ENCODE results near the gene CHRNA1. TPM values are rescaled to one million over a fixed set of nuclear protein-coding genes. Genes with fewer than 3 reads are reported as not detected.

Gene CHRNA1
- total and polyA plus RNA-seq, 2 of the 13 experiments (the other 11 are each of a cell fraction or from before 2014, with no cell fraction given), result not detected

DNA sequence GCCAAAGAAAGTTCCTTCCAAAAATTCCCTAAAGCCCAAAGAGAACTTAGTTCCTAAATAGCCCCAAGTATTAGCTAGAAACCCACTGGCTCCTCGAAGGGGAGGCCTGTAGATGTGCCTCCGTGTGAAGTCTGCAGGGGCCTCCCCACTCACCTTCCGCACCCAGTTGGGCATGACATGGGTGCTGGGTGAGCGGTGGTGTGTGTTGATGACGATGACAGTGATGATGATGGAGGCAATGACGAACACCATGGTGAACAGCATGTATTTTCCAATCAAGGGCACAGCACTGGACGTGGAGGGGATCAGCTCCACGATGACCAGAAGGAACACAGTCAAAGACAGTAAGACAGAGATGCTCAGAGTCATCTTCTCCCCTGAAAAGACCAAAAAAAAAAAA is 14.5 kb downstream of the CHRNA1 start:
- no peak overlapping the region for H3K27ac ChIP-seq (ENCODE audit: extremely low read length, insufficient read depth, low read length)
- no peaks in the 10 kb centered on the region for H3K79me2 ChIP-seq (ENCODE audit: insufficient read depth, low read length)
- no peak for DNase-seq (ENCODE audit: low spot score)
- H3K9ac ChIP-seq (ENCODE audit: insufficient read depth, low read depth, low read length), result no peak overlapping the region
- no peak overlapping the region for H2AFZ ChIP-seq (ENCODE audit: low read length)
- POLR2A ChIA-PET, result no interaction called here
- peaks cover 0 to 43% of the 10 kb centered on the region in 2 experiments; a peak in 3 of 5 replicates for H3K27me3 ChIP-seq (ENCODE audit: control insufficient read depth in 1 of 2, insufficient read depth in 2 of 2, low read length in 2 of 2)
- H3K9me3 ChIP-seq (ENCODE audit: low read length), result no peaks in the 10 kb centered on the region
- no peaks in the 10 kb centered on the region for H3K4me1 ChIP-seq (ENCODE audit: insufficient read depth, low read length)
- no peaks in the 10 kb centered on the region for H4K20me1 ChIP-seq (ENCODE audit: insufficient read depth, low read length)
- H3K36me3 ChIP-seq (replicated peaks in 1 of 2; ENCODE audit: control insufficient read depth in 1 of 2, insufficient read depth in 2 of 2, low read length in 2 of 2), result no peaks in the 10 kb centered on the region
- no peak for TF ChIP-seq NCOA2 (CRISPR knock-in tag; IDR thresholded peaks at IDR 0.05)
- TF ChIP-seq ZNF263 (CRISPR knock-in tag; IDR thresholded peaks at IDR 0.05), result no peak
- TF ChIP-seq CREB1 (IDR thresholded peaks at IDR 0.05), result peak; percentile 80
- TF ChIP-seq CREB1 (CRISPR knock-in tag; IDR thresholded peaks at IDR 0.05), result no peak
- no peak for ATAC-seq
- in situ Hi-C loops (cut with HindIII; ENCODE audit: extremely low pct_ligation_motif_present, low pct_unique_long_range_greater_than_20kb), result no loop called here
- CTCF ChIA-PET (ENCODE audit: low intra/inter-chr PET ratio, low total read pairs), result no interaction called here
- intact Hi-C loops (cut with micrococcal nuclease; ENCODE audit: unreplicated experiment), result no loop called here
- FAIRE-seq, result no peak
- 32% methylated on average over 8 of the region's 8 CpGs for WGBS (ENCODE audit: low lambda C conversion rate)
- no peak overlapping the region for H3K4me2 ChIP-seq (ENCODE audit: low read depth, low read length)
- H3K4me3 ChIP-seq (replicated peaks in 1 of 3; ENCODE audit: insufficient read depth in 1 of 3, low read depth in 2 of 3, low read length in 3 of 3), result no peak overlapping the region
- BruUV-seq (replicated peaks), result no TSS peak

DNA sequence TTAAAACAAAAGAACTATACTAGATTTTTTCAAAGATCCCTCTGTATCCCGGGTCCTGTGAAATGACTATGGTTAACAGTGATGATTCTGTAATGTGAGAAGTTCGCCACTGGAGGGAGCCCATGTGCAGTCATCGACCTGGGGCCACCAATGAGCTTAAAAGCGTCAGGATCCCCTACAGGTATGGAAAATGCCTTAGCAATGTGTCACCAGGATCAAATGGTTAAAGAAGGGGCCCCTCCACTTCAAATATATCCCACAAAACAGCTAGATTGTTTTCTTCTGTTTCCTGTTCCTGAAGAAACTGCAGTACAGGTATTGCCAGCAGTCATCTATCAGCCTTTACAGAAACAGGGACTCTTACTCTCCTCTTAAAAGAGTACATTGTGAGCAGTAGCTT is 15.3 kb downstream of the CHRNA1 start:
- Histone ChIP-seq H3K9ac (ENCODE audit: insufficient read depth, low read depth, low read length) (no peak overlapping the region), H3K4me1 (ENCODE audit: insufficient read depth, low read length) (no peaks in the 10 kb centered on the region), H3K27ac (ENCODE audit: extremely low read length, insufficient read depth, low read length) (no peak overlapping the region), H3K9me3 (ENCODE audit: low read length) (no peaks in the 10 kb centered on the region), H3K79me2 (ENCODE audit: insufficient read depth, low read length) (no peaks in the 10 kb centered on the region), H4K20me1 (ENCODE audit: insufficient read depth, low read length) (no peaks in the 10 kb centered on the region), H2AFZ (ENCODE audit: low read length) (no peak overlapping the region), H3K4me2 (ENCODE audit: low read depth, low read length) (no peak overlapping the region), H3K36me3 (replicated peaks in 1 of 2; ENCODE audit: control insufficient read depth in 1 of 2, insufficient read depth in 2 of 2, low read length in 2 of 2) (no peaks in the 10 kb centered on the region), H3K27me3 (ENCODE audit: control insufficient read depth in 1 of 2, insufficient read depth in 2 of 2, low read length in 2 of 2) (peaks cover 0 to 39% of the 10 kb centered on the region in 2 experiments; a peak in 3 of 5 replicates), H3K4me3 (replicated peaks in 1 of 3; ENCODE audit: insufficient read depth in 1 of 3, low read depth in 2 of 3, low read length in 3 of 3) (no peak overlapping the region)
- ATAC-seq, result peak; percentile 96
- ChIA-PET POLR2A (no interaction called here), CTCF (ENCODE audit: low intra/inter-chr PET ratio, low total read pairs) (interaction anchor here (0.8 kb wide), 2 partner anchors 237 to 533 kb away, joined by 3 to 6 read pairs; no protein-coding TSS in a partner anchor)
- no TSS peak for BruUV-seq (replicated peaks)
- 3% methylated on average over 4 of the region's 4 CpGs for WGBS (ENCODE audit: low lambda C conversion rate)
- intact Hi-C loops (cut with micrococcal nuclease; ENCODE audit: unreplicated experiment) (no loop called here), in situ Hi-C loops (cut with HindIII; ENCODE audit: extremely low pct_ligation_motif_present, low pct_unique_long_range_greater_than_20kb) (no loop called here)
- FAIRE-seq, result peak; percentile 96
- DNase-seq (ENCODE audit: low spot score), result peak; percentile 59
- TF ChIP-seq NR2F6 (IDR thresholded peaks at IDR 0.05), result no peak
- no peak for TF ChIP-seq NR2F6 (CRISPR knock-in tag; IDR thresholded peaks at IDR 0.05)
- TF ChIP-seq, protein P1, sequence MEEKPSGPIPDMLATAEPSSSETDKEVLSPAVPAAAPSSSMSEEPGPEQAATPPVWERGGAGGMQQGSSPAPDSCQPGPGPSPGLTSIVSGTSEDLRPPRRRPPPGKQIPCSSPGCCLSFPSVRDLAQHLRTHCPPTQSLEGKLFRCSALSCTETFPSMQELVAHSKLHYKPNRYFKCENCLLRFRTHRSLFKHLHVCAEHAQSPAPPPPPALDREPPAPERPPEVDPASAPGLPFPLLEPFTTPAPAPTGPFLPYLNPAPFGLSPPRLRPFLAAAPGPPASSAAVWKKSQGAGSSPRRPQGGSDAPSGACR (CRISPR knock-in tag; IDR thresholded peaks at IDR 0.05), result no peak
- no peak for TF ChIP-seq ZNF343 (CRISPR knock-in tag; IDR thresholded peaks at IDR 0.05)
- TF ChIP-seq TEAD3 (CRISPR knock-in tag; optimal IDR thresholded peaks at IDR 0.05; ENCODE audit: borderline replicate concordance), result peak; percentile 25
- TF ChIP-seq, protein P2, sequence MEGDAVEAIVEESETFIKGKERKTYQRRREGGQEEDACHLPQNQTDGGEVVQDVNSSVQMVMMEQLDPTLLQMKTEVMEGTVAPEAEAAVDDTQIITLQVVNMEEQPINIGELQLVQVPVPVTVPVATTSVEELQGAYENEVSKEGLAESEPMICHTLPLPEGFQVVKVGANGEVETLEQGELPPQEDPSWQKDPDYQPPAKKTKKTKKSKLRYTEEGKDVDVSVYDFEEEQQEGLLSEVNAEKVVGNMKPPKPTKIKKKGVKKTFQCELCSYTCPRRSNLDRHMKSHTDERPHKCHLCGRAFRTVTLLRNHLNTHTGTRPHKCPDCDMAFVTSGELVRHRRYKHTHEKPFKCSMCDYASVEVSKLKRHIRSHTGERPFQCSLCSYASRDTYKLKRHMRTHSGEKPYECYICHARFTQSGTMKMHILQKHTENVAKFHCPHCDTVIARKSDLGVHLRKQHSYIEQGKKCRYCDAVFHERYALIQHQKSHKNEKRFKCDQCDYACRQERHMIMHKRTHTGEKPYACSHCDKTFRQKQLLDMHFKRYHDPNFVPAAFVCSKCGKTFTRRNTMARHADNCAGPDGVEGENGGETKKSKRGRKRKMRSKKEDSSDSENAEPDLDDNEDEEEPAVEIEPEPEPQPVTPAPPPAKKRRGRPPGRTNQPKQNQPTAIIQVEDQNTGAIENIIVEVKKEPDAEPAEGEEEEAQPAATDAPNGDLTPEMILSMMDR (CRISPR knock-in tag; IDR thresholded peaks at IDR 0.05), result peak; percentile 81
- TF ChIP-seq, protein P3, sequence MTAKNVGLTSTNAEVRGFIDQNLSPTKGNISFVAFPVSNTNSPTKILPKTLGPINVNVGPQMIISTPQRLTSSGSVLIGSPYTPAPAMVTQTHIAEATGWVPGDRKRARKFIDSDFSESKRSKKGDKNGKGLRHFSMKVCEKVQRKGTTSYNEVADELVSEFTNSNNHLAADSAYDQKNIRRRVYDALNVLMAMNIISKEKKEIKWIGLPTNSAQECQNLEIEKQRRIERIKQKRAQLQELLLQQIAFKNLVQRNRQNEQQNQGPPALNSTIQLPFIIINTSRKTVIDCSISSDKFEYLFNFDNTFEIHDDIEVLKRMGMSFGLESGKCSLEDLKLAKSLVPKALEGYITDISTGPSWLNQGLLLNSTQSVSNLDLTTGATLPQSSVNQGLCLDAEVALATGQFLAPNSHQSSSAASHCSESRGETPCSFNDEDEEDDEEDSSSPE (CRISPR knock-in tag; IDR thresholded peaks at IDR 0.05), result no peak
- TF ChIP-seq RFXAP (CRISPR knock-in tag; IDR thresholded peaks at IDR 0.05; ENCODE audit: borderline replicate concordance), result no peak
- TF ChIP-seq, protein P4, sequence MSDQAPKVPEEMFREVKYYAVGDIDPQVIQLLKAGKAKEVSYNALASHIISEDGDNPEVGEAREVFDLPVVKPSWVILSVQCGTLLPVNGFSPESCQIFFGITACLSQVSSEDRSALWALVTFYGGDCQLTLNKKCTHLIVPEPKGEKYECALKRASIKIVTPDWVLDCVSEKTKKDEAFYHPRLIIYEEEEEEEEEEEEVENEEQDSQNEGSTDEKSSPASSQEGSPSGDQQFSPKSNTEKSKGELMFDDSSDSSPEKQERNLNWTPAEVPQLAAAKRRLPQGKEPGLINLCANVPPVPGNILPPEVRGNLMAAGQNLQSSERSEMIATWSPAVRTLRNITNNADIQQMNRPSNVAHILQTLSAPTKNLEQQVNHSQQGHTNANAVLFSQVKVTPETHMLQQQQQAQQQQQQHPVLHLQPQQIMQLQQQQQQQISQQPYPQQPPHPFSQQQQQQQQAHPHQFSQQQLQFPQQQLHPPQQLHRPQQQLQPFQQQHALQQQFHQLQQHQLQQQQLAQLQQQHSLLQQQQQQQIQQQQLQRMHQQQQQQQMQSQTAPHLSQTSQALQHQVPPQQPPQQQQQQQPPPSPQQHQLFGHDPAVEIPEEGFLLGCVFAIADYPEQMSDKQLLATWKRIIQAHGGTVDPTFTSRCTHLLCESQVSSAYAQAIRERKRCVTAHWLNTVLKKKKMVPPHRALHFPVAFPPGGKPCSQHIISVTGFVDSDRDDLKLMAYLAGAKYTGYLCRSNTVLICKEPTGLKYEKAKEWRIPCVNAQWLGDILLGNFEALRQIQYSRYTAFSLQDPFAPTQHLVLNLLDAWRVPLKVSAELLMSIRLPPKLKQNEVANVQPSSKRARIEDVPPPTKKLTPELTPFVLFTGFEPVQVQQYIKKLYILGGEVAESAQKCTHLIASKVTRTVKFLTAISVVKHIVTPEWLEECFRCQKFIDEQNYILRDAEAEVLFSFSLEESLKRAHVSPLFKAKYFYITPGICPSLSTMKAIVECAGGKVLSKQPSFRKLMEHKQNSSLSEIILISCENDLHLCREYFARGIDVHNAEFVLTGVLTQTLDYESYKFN (CRISPR knock-in tag; conservative IDR thresholded peaks at IDR 0.05), result no peak
